Osteoblast (primary cell): ENCODE results near the gene ELK3. TPM values are rescaled to one million over a fixed set of nuclear protein-coding genes. Genes with fewer than 3 reads are reported as not detected.

Experiments
- DNase-seq: peaks from one replicate; pipeline ENCODE4 v3.0.0; 2011; ENCODE audit warnings: low spot score, mixed read lengths; ENCODE audit not compliant: insufficient read length; ENCODE audit errors: missing footprints
- H2AFZ ChIP-seq: 2 replicates; pipeline ENCODE4 v1.6.0; 2011; ENCODE audit warnings: mild to moderate bottlenecking, low read length
- H3K27ac ChIP-seq: 2 replicates; pipeline ENCODE4 v1.5.1; 2011; ENCODE audit warnings: mild to moderate bottlenecking, low read depth, low read length, moderate library complexity
- H3K27me3 ChIP-seq: 2 replicates; pipeline ENCODE4 v1.6.0; 2012; ENCODE audit warnings: mild to moderate bottlenecking, control low read depth, inconsistent platforms, low read length, moderate library complexity; ENCODE audit not compliant: insufficient read depth
- H3K36me3 ChIP-seq: 2 replicates; pipeline ENCODE4 v1.5.1; 2011; ENCODE audit warnings: mild to moderate bottlenecking, low read length, control low read depth, moderate library complexity; ENCODE audit not compliant: insufficient read depth
- H3K4me1 ChIP-seq: 2 replicates; pipeline ENCODE4 v1.5.1; 2011; ENCODE audit warnings: mild to moderate bottlenecking, low read length, control low read depth, moderate library complexity; ENCODE audit not compliant: insufficient read depth
- H3K4me2 ChIP-seq: 2 replicates; pipeline ENCODE4 v1.6.0; 2011; ENCODE audit warnings: mild to moderate bottlenecking, low read length; ENCODE audit not compliant: insufficient read depth
- H3K4me3 ChIP-seq: fragments of 200-600 bp; sonication (generic); 3 replicates; pipeline ENCODE4 v1.5.1; 2012; ENCODE audit warnings: mild to moderate bottlenecking, low read length, inconsistent platforms; ENCODE audit not compliant: insufficient read depth
- H3K79me2 ChIP-seq: 2 replicates; pipeline ENCODE4 v1.6.0; 2012; ENCODE audit warnings: mild to moderate bottlenecking, low read length, control low read depth, inconsistent platforms; ENCODE audit not compliant: insufficient read depth
- H3K9me3 ChIP-seq: 2 replicates; pipeline ENCODE4 v1.5.1; 2011; ENCODE audit warnings: low read depth, low read length, control low read depth
- H4K20me1 ChIP-seq: 2 replicates; pipeline ENCODE4 v1.6.0; 2012; ENCODE audit warnings: mild to moderate bottlenecking, low read length, control low read depth; ENCODE audit not compliant: insufficient read depth
- CTCF ChIP-seq: IDR thresholded peaks from 2 replicates; pipeline ENCODE4 v1.5.1; 2011; ENCODE audit warnings: mild to moderate bottlenecking, low read depth, low read length, moderate library complexity; ENCODE audit errors: extremely low read depth
- total RNA-seq: library from RNA; depleted of rRNA; stranded (reverse); fragments of >200 nt; gene quantifications from 2 replicates; pipeline ENCODE4 v1.2.3, GENCODE V29; 2012

ELK3 gene
- total RNA-seq, 1 donor, result 27.5 TPM

- Histone ChIP-seq H3K9me3 (no peaks in the 10 kb centered on the region), H3K79me2 (no peaks in the 10 kb centered on the region), H3K36me3 (no peaks in the 10 kb centered on the region), H3K4me3 (no peak overlapping the region), H3K4me1 (no peaks in the 10 kb centered on the region), H2AFZ (no peak overlapping the region), H3K4me2 (no peak overlapping the region), H3K27me3 (no peaks in the 10 kb centered on the region), H4K20me1 (no peaks in the 10 kb centered on the region), H3K27ac (no peak overlapping the region)
- DNase-seq, result no peak
- TF ChIP-seq CTCF, result no peak
Observed at GRCh38 chr12:96170328-96170727, 23.8 kb upstream of the ELK3 start.

- Histone ChIP-seq H3K4me2 (no peak overlapping the region), H3K4me1 (no peaks in the 10 kb centered on the region), H4K20me1 (no peaks in the 10 kb centered on the region), H3K4me3 (no peak overlapping the region), H3K27ac (no peak overlapping the region), H3K79me2 (no peaks in the 10 kb centered on the region), H2AFZ (no peak overlapping the region), H3K36me3 (no peaks in the 10 kb centered on the region), H3K27me3 (no peaks in the 10 kb centered on the region), H3K9me3 (no peaks in the 10 kb centered on the region)
- DNase-seq, result no peak
- TF ChIP-seq CTCF, result no peak
Observed at GRCh38 chr12:96170762-96171161, 23.4 kb upstream of the ELK3 start.

GRCh38 chr12:96171905-96172304 lies 22.3 kb upstream of the ELK3 start:
- TF ChIP-seq CTCF, result no peak
- DNase-seq, result no peak
- no peaks in the 10 kb centered on the region for H4K20me1 ChIP-seq
- H3K36me3 ChIP-seq, result no peaks in the 10 kb centered on the region
- no peak overlapping the region for H3K27ac ChIP-seq
- H3K4me1 ChIP-seq, result no peaks in the 10 kb centered on the region
- H3K9me3 ChIP-seq, result peaks cover 3% of the 10 kb centered on the region
- H2AFZ ChIP-seq, result no peak overlapping the region
- no peak overlapping the region for H3K4me3 ChIP-seq
- no peak overlapping the region for H3K4me2 ChIP-seq
- H3K79me2 ChIP-seq, result no peaks in the 10 kb centered on the region
- no peaks in the 10 kb centered on the region for H3K27me3 ChIP-seq

GRCh38 chr12:96172981-96173380 lies 21.2 kb upstream of the ELK3 start:
- H2AFZ ChIP-seq, result no peak overlapping the region
- H3K36me3 ChIP-seq, result no peaks in the 10 kb centered on the region
- no peak for DNase-seq
- no peak overlapping the region for H3K4me3 ChIP-seq
- no peak overlapping the region for H3K27ac ChIP-seq
- H3K4me1 ChIP-seq, result no peaks in the 10 kb centered on the region
- H4K20me1 ChIP-seq, result no peaks in the 10 kb centered on the region
- peaks cover 3% of the 10 kb centered on the region for H3K9me3 ChIP-seq
- H3K27me3 ChIP-seq, result no peaks in the 10 kb centered on the region
- TF ChIP-seq CTCF, result no peak
- H3K4me2 ChIP-seq, result no peak overlapping the region
- no peaks in the 10 kb centered on the region for H3K79me2 ChIP-seq
